HTR-8/SVneo (cell line): ENCODE measurements around the gene IL34.
A peak's percentile ranks its signal among the peaks of the same experiment; 100 is the strongest.
"Not testable (repeated sequence)": the region's sequence is repeated elsewhere in the genome, so short reads cannot be mapped to it uniquely, and the experiment has no call there.

ENCODE experiments used
- DNase-seq: peaks from one replicate; pipeline ENCODE4 v3.0.0; 2011; ENCODE audit warnings: low spot score, mixed read lengths; ENCODE audit not compliant: insufficient read length
- FAIRE-seq: peaks from 2 replicates; lab custom pipeline; 2011; peaks lifted over from hg19 to GRCh38; lab: Jason Lieb, UNC

Gene IL34

GRCh38 chr16:70630960-70631745 lies 15.2 kb upstream of the IL34 start:
- FAIRE-seq (no peak), DNase-seq (no peak)

- FAIRE-seq, result no peak
Observed at GRCh38 chr16:70632273-70632672, 14.1 kb upstream of the IL34 start.

GRCh38 chr16:70633617-70634016 lies 12.7 kb upstream of the IL34 start:
- not testable (repeated sequence) for DNase-seq, FAIRE-seq

More at GRCh38 chr16:70632273-70632672, 14.1 kb upstream of the IL34 start:
- no peak for DNase-seq

GRCh38 chr16:70634861-70635260 lies 11.5 kb upstream of the IL34 start:
- FAIRE-seq (no peak), DNase-seq (no peak)

- DNase-seq (no peak), FAIRE-seq (no peak)
Observed at GRCh38 chr16:70635336-70636016, 10.9 kb upstream of the IL34 start.

GRCh38 chr16:70638814-70639792 lies 7.3 kb upstream of the IL34 start:
- DNase-seq (no peak), FAIRE-seq (peak; percentile 79)

GRCh38 chr16:70642633-70643032 lies 3.7 kb upstream of the IL34 start:
- FAIRE-seq, result no peak
- DNase-seq, result no peak

- not testable (repeated sequence) for FAIRE-seq, DNase-seq
Observed at GRCh38 chr16:70643264-70643663, 3.1 kb upstream of the IL34 start.

- DNase-seq, result no peak
- FAIRE-seq, result peak; percentile 55
Observed at GRCh38 chr16:70644763-70645597, 1.4 kb upstream of the IL34 start.

- DNase-seq (no peak), FAIRE-seq (no peak)
Observed at GRCh38 chr16:70647441-70648359, 1.3 kb downstream of the IL34 start.

GRCh38 chr16:70648606-70649005 lies 2.2 kb downstream of the IL34 start:
- no peak for DNase-seq
- FAIRE-seq, result no peak

GRCh38 chr16:70649300-70649699 lies 2.9 kb downstream of the IL34 start:
- DNase-seq, result no peak
- FAIRE-seq, result no peak

- FAIRE-seq (no peak), DNase-seq (no peak)
Observed at GRCh38 chr16:70650216-70650615, 3.9 kb downstream of the IL34 start.

GRCh38 chr16:70651524-70651923 lies 5.2 kb downstream of the IL34 start:
- FAIRE-seq (no peak), DNase-seq (no peak)

GRCh38 chr16:70652322-70652721 lies 6.0 kb downstream of the IL34 start:
- no peak for DNase-seq
- FAIRE-seq, result no peak

- DNase-seq (no peak), FAIRE-seq (no peak)
Observed at GRCh38 chr16:70653406-70653805, 7.0 kb downstream of the IL34 start.

- DNase-seq, result peak; percentile 74
- peak; percentile 91 for FAIRE-seq
Observed at GRCh38 chr16:70653809-70654771, 7.7 kb downstream of the IL34 start.
